HAP-1 (cell line): ENCODE data around the gene DPEP3.
"Not testable (repeated sequence)": the region's sequence is repeated elsewhere in the genome, so short reads cannot be mapped to it uniquely, and the experiment has no call there.

ENCODE experiments used
- DNase-seq, 2 experiments: peaks; one replicate each; pipeline ENCODE4 v3.0.0-alpha.2; 2016 to 2020; ENCODE audit warnings: low spot score in 2 of 2
- H3K27me3 ChIP-seq: fragments of 250-450 bp; sonication (Bioruptor Pico); 2 replicates; pipeline ENCODE4 v1.5.1; 2020; ENCODE audit warnings: low read depth, mild to moderate bottlenecking, moderate library complexity
- H3K36me3 ChIP-seq: fragments of 250-450 bp; sonication (Bioruptor Pico); replicated peaks from 2 replicates; pipeline ENCODE4 v1.5.1; 2020; ENCODE audit warnings: mild to moderate bottlenecking
- H3K4me1 ChIP-seq: fragments of 250-450 bp; sonication (Bioruptor Pico); 2 replicates; pipeline ENCODE4 v1.5.1; 2020; ENCODE audit warnings: mild to moderate bottlenecking
- H3K4me3 ChIP-seq: fragments of 250-450 bp; sonication (Bioruptor Pico); 2 replicates; pipeline ENCODE4 v1.5.1; 2020; ENCODE audit warnings: mild to moderate bottlenecking, moderate library complexity
- H3K9me3 ChIP-seq: fragments of 250-450 bp; sonication (Bioruptor Pico); 2 replicates; pipeline ENCODE4 v1.5.1; 2020; ENCODE audit warnings: mild to moderate bottlenecking, moderate library complexity
- in situ Hi-C: fragments of 300-500 bp; cut with MboI; formaldehyde crosslinking; loops from 3 replicates; pipeline ENCODE4 v1.14.3; 2020; ENCODE audit warnings: low sequenced_read_pairs, inconsistent platforms, mixed read lengths

The DPEP3 gene, protein sequence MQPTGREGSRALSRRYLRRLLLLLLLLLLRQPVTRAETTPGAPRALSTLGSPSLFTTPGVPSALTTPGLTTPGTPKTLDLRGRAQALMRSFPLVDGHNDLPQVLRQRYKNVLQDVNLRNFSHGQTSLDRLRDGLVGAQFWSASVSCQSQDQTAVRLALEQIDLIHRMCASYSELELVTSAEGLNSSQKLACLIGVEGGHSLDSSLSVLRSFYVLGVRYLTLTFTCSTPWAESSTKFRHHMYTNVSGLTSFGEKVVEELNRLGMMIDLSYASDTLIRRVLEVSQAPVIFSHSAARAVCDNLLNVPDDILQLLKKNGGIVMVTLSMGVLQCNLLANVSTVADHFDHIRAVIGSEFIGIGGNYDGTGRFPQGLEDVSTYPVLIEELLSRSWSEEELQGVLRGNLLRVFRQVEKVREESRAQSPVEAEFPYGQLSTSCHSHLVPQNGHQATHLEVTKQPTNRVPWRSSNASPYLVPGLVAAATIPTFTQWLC

GRCh38 chr16:67979955-67980678 is at the start of gene DPEP3:
TSS of gene DPEP3 (minus strand) at chr16:67980499. CDS start at chr16:67980380, 119 bp downstream.
- Histone ChIP-seq H3K36me3 (no peaks in the 10 kb centered on the region), H3K4me1 (no peaks in the 10 kb centered on the region), H3K9me3 (no peaks in the 10 kb centered on the region), H3K27me3 (no peaks in the 10 kb centered on the region), H3K4me3 (no peak within 1 kb of the TSS)
- DNase-seq: no peak
- in situ Hi-C loops: no loop called here

- no peak for DNase-seq
- H3K9me3 ChIP-seq: no peaks in the 10 kb centered on the region
- in situ Hi-C loops: no loop called here
- H3K4me3 ChIP-seq: no peak overlapping the region
- peaks cover 23% of the 10 kb centered on the region for H3K36me3 ChIP-seq
- peaks cover 5% of the 10 kb centered on the region for H3K4me1 ChIP-seq
- H3K27me3 ChIP-seq: no peaks in the 10 kb centered on the region
Measured at GRCh38 chr16:68028996-68029395, 48.7 kb upstream of the DPEP3 start.

DNA sequence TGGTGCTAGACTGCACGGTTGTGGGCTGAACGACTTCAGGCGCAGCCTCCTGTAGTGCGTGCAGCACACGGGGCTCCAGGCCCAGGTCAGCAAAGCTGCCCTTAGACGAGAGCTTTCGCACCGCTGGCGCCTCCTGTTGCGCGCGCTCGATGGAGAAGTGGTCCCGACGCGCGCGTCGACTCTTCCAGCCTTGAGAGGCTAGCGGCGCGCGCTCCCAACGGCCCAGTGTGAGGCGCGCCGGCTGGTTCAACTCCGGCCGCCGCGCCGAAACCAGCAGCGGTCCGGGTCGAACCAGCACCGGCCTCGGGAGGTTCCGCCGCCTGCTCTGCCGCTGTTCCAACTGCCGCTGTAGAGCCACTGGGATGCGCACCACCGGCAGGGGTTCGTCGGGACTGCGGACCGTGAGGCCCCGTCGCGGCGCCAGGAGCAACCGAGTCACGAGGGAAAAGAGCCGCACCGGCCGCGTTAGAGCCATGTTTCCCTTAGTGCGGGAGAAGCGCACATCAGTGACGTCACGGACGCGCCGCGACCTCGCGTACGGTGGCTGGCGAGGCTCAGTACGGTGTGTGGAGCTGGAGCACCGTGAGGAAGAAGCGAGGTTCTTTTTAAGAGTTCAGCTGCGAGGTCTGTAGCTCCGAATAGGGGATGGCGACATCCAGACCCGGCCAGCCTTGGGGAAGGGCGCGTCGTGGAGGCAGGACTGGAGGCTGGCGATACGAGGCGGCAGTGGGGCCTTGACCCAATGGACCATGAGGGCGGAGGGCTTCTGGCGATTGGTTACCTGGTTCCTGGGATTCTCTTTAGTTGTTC is 42.6 kb upstream of the DPEP3 start, which contains the start of the genes DDX28 and DUS2:
Gene DDX28, minus strand, starts transcription at position 505 of the 810 bp plus-strand sequence. Its CDS starts 30 bp downstream, at position 475.
Gene DUS2, plus strand, starts transcription at position 557 of the 810 bp plus-strand sequence. CDS start 14,740 bp downstream, outside the sequence.
- peaks cover 11% of the 10 kb centered on the region for H3K4me1 ChIP-seq
- peak within 1 kb of the TSS; percentile 91 for H3K4me3 ChIP-seq
- peaks cover 27% of the 10 kb centered on the region for H3K36me3 ChIP-seq
- no peaks in the 10 kb centered on the region for H3K9me3 ChIP-seq
- in situ Hi-C loops: no loop called here
- peak; percentile 79 to 93 for DNase-seq
- no peaks in the 10 kb centered on the region for H3K27me3 ChIP-seq

- H3K9me3 ChIP-seq: no peaks in the 10 kb centered on the region
- peak overlapping the region; percentile 91 for H3K4me3 ChIP-seq
- DNase-seq: no peak
- peaks cover 25% of the 10 kb centered on the region for H3K36me3 ChIP-seq
- peaks cover 11% of the 10 kb centered on the region for H3K4me1 ChIP-seq
- in situ Hi-C loops: no loop called here
- no peaks in the 10 kb centered on the region for H3K27me3 ChIP-seq
Measured at GRCh38 chr16:68022278-68022727, 42.0 kb upstream of the DPEP3 start.

GRCh38 chr16:68021490-68021889 is 41.2 kb upstream of the DPEP3 start:
- Histone ChIP-seq H3K9me3 (no peaks in the 10 kb centered on the region), H3K4me1 (peaks cover 11% of the 10 kb centered on the region), H3K36me3 (peaks cover 24% of the 10 kb centered on the region), H3K4me3 (no peak overlapping the region), H3K27me3 (no peaks in the 10 kb centered on the region)
- in situ Hi-C loops: no loop called here
- no peak for DNase-seq

GRCh38 chr16:68019167-68019680 is 38.9 kb upstream of the DPEP3 start:
- Histone ChIP-seq H3K9me3 (no peaks in the 10 kb centered on the region), H3K36me3 (peaks cover 12% of the 10 kb centered on the region), H3K27me3 (no peaks in the 10 kb centered on the region), H3K4me3 (no peak overlapping the region), H3K4me1 (peaks cover 8% of the 10 kb centered on the region)
- in situ Hi-C loops: no loop called here
- no peak for DNase-seq

GRCh38 chr16:68015681-68016080 is 35.4 kb upstream of the DPEP3 start, which contains the start of gene DPEP2NB:
TSS of gene DPEP2NB (minus strand) at chr16:68015911. CDS start at chr16:68015770, 141 bp downstream.
- in situ Hi-C loops: no loop called here

GRCh38 chr16:68013440-68013839 is 33.1 kb upstream of the DPEP3 start:
- no peak overlapping the region for H3K4me3 ChIP-seq

More at GRCh38 chr16:68015681-68016080, 35.4 kb upstream of the DPEP3 start, which contains the start of gene DPEP2NB:
- DNase-seq: no peak
- Histone ChIP-seq H3K27me3 (no peaks in the 10 kb centered on the region), H3K9me3 (no peaks in the 10 kb centered on the region), H3K36me3 (no peaks in the 10 kb centered on the region), H3K4me1 (no peaks in the 10 kb centered on the region), H3K4me3 (no peak within 1 kb of the TSS)

DNA sequence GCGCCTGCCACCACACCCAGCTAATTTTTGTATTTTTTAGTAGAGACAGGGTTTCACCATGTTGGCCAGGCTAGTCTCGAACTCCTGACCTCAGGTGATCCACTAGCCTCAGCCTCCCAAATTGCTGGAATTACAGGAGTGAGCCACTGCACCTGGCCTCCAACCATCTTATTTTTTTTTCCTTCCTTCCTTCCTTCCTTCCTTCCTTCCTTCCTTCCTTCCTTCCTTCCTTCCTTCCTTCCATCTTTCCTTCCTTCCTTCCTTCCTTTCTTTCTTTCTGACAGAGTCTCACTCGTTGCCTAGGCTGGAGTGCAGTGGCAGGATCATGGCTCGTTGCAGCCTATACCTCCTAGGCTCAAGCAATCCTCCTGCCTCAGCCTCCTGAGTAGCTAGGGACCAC is 29.6 kb upstream of the DPEP3 start:
- H3K4me1 ChIP-seq, H3K27me3 ChIP-seq, H3K36me3 ChIP-seq, H3K9me3 ChIP-seq, in situ Hi-C loops, H3K4me3 ChIP-seq, DNase-seq: not testable (repeated sequence)

More at GRCh38 chr16:68013440-68013839, 33.1 kb upstream of the DPEP3 start:
- in situ Hi-C loops: no loop called here
- no peaks in the 10 kb centered on the region for H3K9me3 ChIP-seq
- no peak for DNase-seq
- no peaks in the 10 kb centered on the region for H3K4me1 ChIP-seq
- no peaks in the 10 kb centered on the region for H3K27me3 ChIP-seq
- no peaks in the 10 kb centered on the region for H3K36me3 ChIP-seq

DNA sequence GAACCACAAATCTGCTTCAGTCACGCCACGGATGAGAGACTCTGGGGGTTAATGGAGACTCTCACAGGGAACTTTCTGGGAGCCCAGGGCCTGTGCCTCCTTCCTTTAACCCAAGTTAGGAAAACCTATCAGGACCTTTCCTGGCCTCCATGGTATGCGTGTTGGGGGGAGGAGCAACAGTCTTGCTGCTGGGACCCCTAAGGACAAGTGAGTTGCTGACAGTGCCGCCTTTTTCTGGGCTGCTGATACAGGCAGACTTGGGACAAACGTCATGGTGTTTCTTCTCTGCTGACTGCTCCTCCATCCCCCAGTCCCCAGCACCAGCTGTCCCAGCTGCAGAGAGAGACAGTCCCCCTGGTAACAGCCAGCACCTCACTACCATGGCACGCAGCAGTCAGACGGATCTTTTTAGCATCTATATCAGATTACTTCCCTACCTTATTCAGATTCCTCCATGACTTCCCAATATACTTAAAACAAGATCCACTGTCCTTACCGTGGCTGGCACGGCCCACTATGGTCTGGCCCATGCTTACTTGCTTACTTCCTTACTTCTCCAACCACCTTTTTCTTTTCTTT is 28.9 kb upstream of the DPEP3 start:
- in situ Hi-C loops: no loop called here
- Histone ChIP-seq H3K36me3 (no peaks in the 10 kb centered on the region), H3K4me3 (no peak overlapping the region), H3K27me3 (no peaks in the 10 kb centered on the region), H3K9me3 (no peaks in the 10 kb centered on the region), H3K4me1 (no peaks in the 10 kb centered on the region)
- DNase-seq: no peak

DNA sequence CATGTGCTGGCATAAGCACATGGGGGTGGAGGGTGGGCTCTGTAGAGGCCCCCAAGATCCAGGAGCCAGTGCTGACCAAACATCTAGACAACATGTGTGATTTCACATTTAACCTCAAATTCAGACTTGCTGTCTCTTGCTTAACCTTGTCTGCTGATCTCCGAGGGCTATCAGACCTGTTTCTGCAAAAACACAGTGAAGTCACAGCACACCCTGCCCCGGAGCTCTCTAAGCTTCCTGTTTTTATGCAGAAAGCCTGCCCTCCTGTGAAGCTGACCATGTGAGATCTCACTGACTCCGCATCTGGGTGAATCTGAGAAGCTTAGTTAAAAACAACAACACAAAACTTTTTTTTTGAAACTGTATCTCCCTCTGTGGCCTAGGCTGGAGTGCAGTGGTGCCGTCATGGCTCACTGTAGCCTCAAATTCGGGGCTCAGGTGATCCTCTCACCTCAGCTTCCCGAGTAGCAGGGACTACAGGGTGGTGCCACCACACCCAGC is 25.5 kb upstream of the DPEP3 start:
- Histone ChIP-seq H3K9me3 (no peaks in the 10 kb centered on the region), H3K27me3 (no peaks in the 10 kb centered on the region), H3K4me3 (no peak overlapping the region), H3K36me3 (no peaks in the 10 kb centered on the region), H3K4me1 (no peaks in the 10 kb centered on the region)
- in situ Hi-C loops: no loop called here
- no peak for DNase-seq

DNA sequence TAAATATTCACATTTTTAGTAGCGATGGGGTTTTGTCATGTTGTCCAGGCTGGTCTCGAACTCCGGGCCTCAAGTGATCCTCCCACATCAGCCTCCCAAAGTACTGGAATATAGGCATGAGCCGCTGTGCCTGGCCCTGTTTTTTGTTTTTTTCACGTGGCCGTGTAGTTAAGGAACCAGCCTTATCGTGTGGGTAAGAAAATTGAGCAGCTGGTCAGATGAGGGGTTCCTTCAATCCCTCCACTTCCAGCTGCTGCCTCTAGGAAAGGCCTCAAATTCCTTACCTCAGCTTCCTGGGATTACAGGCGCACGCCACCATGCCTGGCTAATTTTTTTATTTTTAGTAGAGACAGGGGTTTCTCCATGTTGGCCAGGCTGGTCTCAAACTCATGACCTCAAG is 24.9 kb upstream of the DPEP3 start:
- in situ Hi-C loops: no loop called here
- no peak for DNase-seq
- no peaks in the 10 kb centered on the region for H3K27me3 ChIP-seq
- no peaks in the 10 kb centered on the region for H3K36me3 ChIP-seq
- no peaks in the 10 kb centered on the region for H3K9me3 ChIP-seq
- no peak overlapping the region for H3K4me3 ChIP-seq
- H3K4me1 ChIP-seq: no peaks in the 10 kb centered on the region
